OCI-LY1 (cell line): ENCODE data around the gene EXOSC3.

Source experiments
- H2AFZ ChIP-seq: fragments of 200-600 bp; sonication (generic), shearing (Covaris generic); 2 replicates; pipeline ENCODE4 v1.6.0; 2014; ENCODE audit warnings: antibody characterized with exemption, mild to moderate bottlenecking, low read length
- H3F3A ChIP-seq: fragments of 200-600 bp; sonication (generic), shearing (Covaris generic); 2 replicates; pipeline ENCODE4 v1.6.0; 2014; ENCODE audit warnings: mild to moderate bottlenecking, antibody characterized with exemption, low read length, moderate library complexity; ENCODE audit not compliant: insufficient read depth
- H3K27ac ChIP-seq: fragments of 200-600 bp; sonication (generic); 2 replicates; pipeline ENCODE4 v1.5.1; 2014; ENCODE audit warnings: low read length, mixed run types, mild to moderate bottlenecking, low read depth; ENCODE audit not compliant: poor library complexity, severe bottlenecking
- H3K27me3 ChIP-seq: fragments of 200-600 bp; sonication (generic); 2 replicates; pipeline ENCODE4 v1.6.0; 2014; ENCODE audit warnings: antibody characterized with exemption, mild to moderate bottlenecking, low read length, moderate library complexity; ENCODE audit not compliant: insufficient read depth
- H3K36me3 ChIP-seq: fragments of 200-600 bp; sonication (generic); 2 replicates; pipeline ENCODE4 v1.6.1; 2014; ENCODE audit warnings: mild to moderate bottlenecking, antibody characterized with exemption, low read length, moderate library complexity, mixed read lengths; ENCODE audit not compliant: insufficient read depth
- H3K4me1 ChIP-seq: fragments of 200-600 bp; sonication (generic); 2 replicates; pipeline ENCODE4 v1.5.1; 2014; ENCODE audit warnings: mild to moderate bottlenecking, low read length, moderate library complexity; ENCODE audit not compliant: insufficient read depth, severe bottlenecking
- H3K4me2 ChIP-seq: fragments of 200-600 bp; sonication (generic), shearing (Covaris generic); 2 replicates; pipeline ENCODE4 v1.6.1; 2014; ENCODE audit warnings: low read length
- H3K4me3 ChIP-seq: fragments of 200-600 bp; sonication (generic); 2 replicates; pipeline ENCODE4 v1.5.1; 2014; ENCODE audit warnings: low read length, low read depth, mild to moderate bottlenecking, mixed read lengths; ENCODE audit not compliant: poor library complexity, severe bottlenecking
- H3K79me2 ChIP-seq: fragments of 200-600 bp; shearing (Covaris generic); 2 replicates; pipeline ENCODE4 v1.6.1; 2016; ENCODE audit warnings: mixed run types, low read length, mixed read lengths; ENCODE audit not compliant: insufficient read depth
- H3K9ac ChIP-seq: fragments of 200-600 bp; sonication (generic), shearing (Covaris generic); 2 replicates; pipeline ENCODE4 v1.6.1; 2014; ENCODE audit warnings: mild to moderate bottlenecking, low read length, mixed read lengths
- H3K9me2 ChIP-seq: fragments of 200-600 bp; sonication (generic), shearing (Covaris generic); 2 replicates; pipeline ENCODE4 v1.6.1; 2014; ENCODE audit warnings: low read depth, mild to moderate bottlenecking, low read length, mixed read lengths
- H3K9me3 ChIP-seq: fragments of 200-600 bp; shearing (Covaris generic); 2 replicates; pipeline ENCODE4 v1.6.1; 2014; ENCODE audit warnings: low read length, mixed read lengths
- H4K20me1 ChIP-seq: fragments of 200-600 bp; sonication (generic), shearing (Covaris generic); 2 replicates; pipeline ENCODE4 v1.6.0; 2016; ENCODE audit warnings: mild to moderate bottlenecking, low read length; ENCODE audit not compliant: insufficient read depth
- CTCF ChIP-seq: fragments of 200-600 bp; sonication (generic), shearing (Covaris generic); IDR thresholded peaks from 2 replicates; pipeline ENCODE4 v1.5.1; 2017; ENCODE audit warnings: mild to moderate bottlenecking, antibody characterized with exemption, low read length, moderate library complexity, mixed read lengths
- EZH2 ChIP-seq: fragments of 200-600 bp; sonication (generic), shearing (Covaris generic); IDR thresholded peaks from 2 replicates; pipeline ENCODE4 v1.8.0; 2017; ENCODE audit warnings: borderline replicate concordance, mixed run types, mild to moderate bottlenecking, antibody characterized with exemption, low read length, moderate library complexity, mixed read lengths

Gene EXOSC3

GRCh38 chr9:37788332-37788731 is 3.5 kb upstream of the EXOSC3 start:
- Histone ChIP-seq H4K20me1 (no peaks in the 10 kb centered on the region), H3K4me1 (peaks cover 14% of the 10 kb centered on the region), H3K27ac (no peak overlapping the region), H3K9me3 (no peaks in the 10 kb centered on the region), H3K9ac (no peak overlapping the region), H3K4me3 (no peak overlapping the region), H3K27me3 (no peaks in the 10 kb centered on the region), H3K36me3 (peaks cover 5% of the 10 kb centered on the region), H3F3A (no peaks in the 10 kb centered on the region), H3K9me2 (no peaks in the 10 kb centered on the region), H3K4me2 (no peak overlapping the region), H2AFZ (no peak overlapping the region), H3K79me2 (peaks cover 14% of the 10 kb centered on the region)
- TF ChIP-seq EZH2: no peak
- TF ChIP-seq CTCF: no peak

- peaks cover 18% of the 10 kb centered on the region for H3K36me3 ChIP-seq
- H3K27ac ChIP-seq: no peak overlapping the region
- peaks cover 26% of the 10 kb centered on the region for H3K4me1 ChIP-seq
- no peaks in the 10 kb centered on the region for H3K9me3 ChIP-seq
- TF ChIP-seq CTCF: no peak
- no peak for TF ChIP-seq EZH2
- no peaks in the 10 kb centered on the region for H3F3A ChIP-seq
- H3K4me2 ChIP-seq: no peak overlapping the region
- H3K9me2 ChIP-seq: no peaks in the 10 kb centered on the region
- peaks cover 23% of the 10 kb centered on the region for H3K79me2 ChIP-seq
- H3K4me3 ChIP-seq: no peak overlapping the region
- no peaks in the 10 kb centered on the region for H4K20me1 ChIP-seq
- H2AFZ ChIP-seq: no peak overlapping the region
- no peak overlapping the region for H3K9ac ChIP-seq
- H3K27me3 ChIP-seq: no peaks in the 10 kb centered on the region
Measured at GRCh38 chr9:37787059-37787458, 2.2 kb upstream of the EXOSC3 start.

DNA sequence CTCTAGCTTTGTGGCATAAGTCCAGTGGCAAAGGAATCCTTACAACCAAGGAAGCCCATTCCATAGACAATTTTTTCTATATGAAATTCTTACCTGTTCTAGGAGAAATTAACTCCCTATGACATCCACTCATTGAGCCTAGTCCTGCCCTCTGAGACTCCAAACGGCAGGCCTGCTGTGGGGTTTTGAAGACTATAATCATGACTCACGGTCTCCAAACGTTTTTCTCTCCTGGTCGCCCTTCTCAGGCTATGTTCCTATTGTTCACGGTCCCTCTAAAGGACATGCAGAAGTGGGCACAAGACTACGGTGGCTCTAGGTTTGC is 611 bp downstream of the EXOSC3 start:
- H3F3A ChIP-seq: no peaks in the 10 kb centered on the region
- peaks cover 42% of the 10 kb centered on the region for H3K36me3 ChIP-seq
- no peaks in the 10 kb centered on the region for H3K27me3 ChIP-seq
- peaks cover 27% of the 10 kb centered on the region for H3K4me1 ChIP-seq
- peak overlapping the region; percentile 79 for H3K27ac ChIP-seq
- H3K4me2 ChIP-seq: peak overlapping the region; percentile 78
- H3K79me2 ChIP-seq: peaks cover 23% of the 10 kb centered on the region
- no peaks in the 10 kb centered on the region for H3K9me3 ChIP-seq
- H2AFZ ChIP-seq: no peak overlapping the region
- TF ChIP-seq CTCF (no peak), EZH2 (no peak)
- H3K9ac ChIP-seq: peak overlapping the region; percentile 97
- H3K4me3 ChIP-seq: peak overlapping the region; percentile 99
- no peaks in the 10 kb centered on the region for H4K20me1 ChIP-seq
- no peaks in the 10 kb centered on the region for H3K9me2 ChIP-seq
